ENCODE data around the gene KIF19. TPM values are rescaled to one million over a fixed set of nuclear protein-coding genes. Genes with fewer than 3 reads are reported as not detected.

KIF19 gene
- total and polyA plus RNA-seq, 4 donors, result 0.42 to 2.1 (median 0.83) TPM

DNA sequence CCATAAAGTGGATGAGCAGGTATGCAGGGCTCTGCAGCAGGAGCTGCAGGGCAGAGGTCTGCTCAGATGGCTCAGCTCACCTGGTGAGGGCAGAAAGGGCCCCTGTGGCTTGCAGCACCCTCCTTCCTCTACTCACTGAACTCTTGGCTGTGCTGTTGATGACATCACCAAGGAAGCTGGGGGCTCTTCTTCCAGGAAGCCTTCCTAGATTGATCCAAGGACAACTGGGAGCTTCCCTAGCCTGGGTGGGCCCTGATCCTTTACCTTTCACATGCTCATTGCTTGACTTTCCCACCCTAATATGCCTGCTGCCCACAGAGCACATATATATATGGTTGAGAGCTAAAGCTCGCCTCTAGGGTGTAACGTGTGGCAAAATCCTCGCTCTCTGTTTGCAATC lies 2.5 kb downstream of the KIF19 start:
- H3K4me1 ChIP-seq (ENCODE audit: control insufficient read depth in 4 of 4, insufficient read depth in 4 of 4, low read length in 3 of 4), result peaks cover 0 to 15% (median 8%) of the 10 kb centered on the region in 4 donors
- H3K9me3 ChIP-seq (ENCODE audit: control insufficient read depth in 4 of 4, low read length in 3 of 4), result no peaks in the 10 kb centered on the region
- H3K27me3 ChIP-seq (ENCODE audit: control insufficient read depth in 4 of 4, insufficient read depth in 4 of 4, low read length in 3 of 4), result peaks cover 0 to 8% (median 6%) of the 10 kb centered on the region in 4 donors
- H3K36me3 ChIP-seq (ENCODE audit: control insufficient read depth in 4 of 4, insufficient read depth in 3 of 4, low read depth in 1 of 4, low read length in 3 of 4), result no peaks in the 10 kb centered on the region
- no peak overlapping the region for H3K4me3 ChIP-seq (ENCODE audit: low read depth in 1 of 3, low read length in 3 of 3)
- no peak overlapping the region for H3K27ac ChIP-seq (ENCODE audit: low read depth in 1 of 2, low read length in 2 of 2)
- no peak for TF ChIP-seq GABPA (IDR thresholded peaks at IDR 0.05 in 1 of 2, conservative IDR thresholded peaks at IDR 0.05 in 1 of 2)
- no peak for TF ChIP-seq RXRA (IDR thresholded peaks at IDR 0.05)
- TF ChIP-seq FOXA2 (IDR thresholded peaks at IDR 0.05), result no peak
- TF ChIP-seq SP1 (IDR thresholded peaks at IDR 0.05), result no peak
- TF ChIP-seq RAD21 (IDR thresholded peaks at IDR 0.05), result no peak
- TF ChIP-seq, protein P1, sequence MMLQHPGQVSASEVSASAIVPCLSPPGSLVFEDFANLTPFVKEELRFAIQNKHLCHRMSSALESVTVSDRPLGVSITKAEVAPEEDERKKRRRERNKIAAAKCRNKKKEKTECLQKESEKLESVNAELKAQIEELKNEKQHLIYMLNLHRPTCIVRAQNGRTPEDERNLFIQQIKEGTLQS (IDR thresholded peaks at IDR 0.05), result no peak
- no peak for TF ChIP-seq NR2F2 (IDR thresholded peaks at IDR 0.05)
- no peak for TF ChIP-seq CTCF (IDR thresholded peaks at IDR 0.05; ENCODE audit: low read depth, low read length, missing input control)
- TF ChIP-seq EGR1 (IDR thresholded peaks at IDR 0.05; ENCODE audit: low read depth in 2 of 2), result no peak
- no peak for TF ChIP-seq REST (IDR thresholded peaks at IDR 0.05)
- TF ChIP-seq YY1 (IDR thresholded peaks at IDR 0.05), result no peak
- WGBS, result 92% methylated on average over 3 of the region's 3 CpGs
- no peak for DNase-seq (ENCODE audit: low spot score)
- no peak overlapping the region for H3K9ac ChIP-seq (ENCODE audit: low read depth in 1 of 2, low read length in 2 of 2)

- Histone ChIP-seq H3K9ac (ENCODE audit: low read depth in 1 of 2, low read length in 2 of 2) (no peak overlapping the region), H3K27me3 (ENCODE audit: control insufficient read depth in 4 of 4, insufficient read depth in 4 of 4, low read length in 3 of 4) (peaks cover 0 to 8% (median 6%) of the 10 kb centered on the region in 4 donors), H3K4me3 (ENCODE audit: low read depth in 1 of 3, low read length in 3 of 3) (no peak overlapping the region), H3K9me3 (ENCODE audit: control insufficient read depth in 4 of 4, low read length in 3 of 4) (no peaks in the 10 kb centered on the region), H3K27ac (ENCODE audit: low read depth in 1 of 2, low read length in 2 of 2) (no peak overlapping the region), H3K36me3 (ENCODE audit: control insufficient read depth in 4 of 4, insufficient read depth in 3 of 4, low read depth in 1 of 4, low read length in 3 of 4) (no peaks in the 10 kb centered on the region), H3K4me1 (ENCODE audit: control insufficient read depth in 4 of 4, insufficient read depth in 4 of 4, low read length in 3 of 4) (peaks cover 0 to 15% (median 8%) of the 10 kb centered on the region in 4 donors)
- TF ChIP-seq HNF4A (conservative IDR thresholded peaks at IDR 0.05), result no peak
- no peak for TF ChIP-seq SP1 (IDR thresholded peaks at IDR 0.05)
- no peak for TF ChIP-seq FOXA2 (IDR thresholded peaks at IDR 0.05)
- TF ChIP-seq EGR1 (IDR thresholded peaks at IDR 0.05; ENCODE audit: low read depth in 2 of 2), result no peak
- no peak for TF ChIP-seq HNF4G (IDR thresholded peaks at IDR 0.05)
- WGBS, result 68% methylated on average over 3 of the region's 3 CpGs
- DNase-seq (ENCODE audit: low spot score), result no peak
Measured at GRCh38 chr17:74329378-74329777, 3.4 kb downstream of the KIF19 start.

- Histone ChIP-seq H3K9me3 (ENCODE audit: control insufficient read depth in 4 of 4, low read length in 3 of 4) (no peaks in the 10 kb centered on the region), H3K4me3 (ENCODE audit: low read depth in 1 of 3, low read length in 3 of 3) (no peak overlapping the region), H3K9ac (ENCODE audit: low read depth in 1 of 2, low read length in 2 of 2) (no peak overlapping the region), H3K36me3 (ENCODE audit: control insufficient read depth in 4 of 4, insufficient read depth in 3 of 4, low read depth in 1 of 4, low read length in 3 of 4) (no peaks in the 10 kb centered on the region), H3K4me1 (ENCODE audit: control insufficient read depth in 4 of 4, insufficient read depth in 4 of 4, low read length in 3 of 4) (peaks cover 0 to 12% (median 7%) of the 10 kb centered on the region in 4 donors), H3K27me3 (ENCODE audit: control insufficient read depth in 4 of 4, insufficient read depth in 4 of 4, low read length in 3 of 4) (peaks cover 0 to 6% (median 3%) of the 10 kb centered on the region in 4 donors), H3K27ac (ENCODE audit: low read depth in 1 of 2, low read length in 2 of 2) (no peak overlapping the region)
- 45% methylated on average over 8 of the region's 8 CpGs for WGBS
- DNase-seq (ENCODE audit: low spot score), result no peak
- TF ChIP-seq, protein P2, sequence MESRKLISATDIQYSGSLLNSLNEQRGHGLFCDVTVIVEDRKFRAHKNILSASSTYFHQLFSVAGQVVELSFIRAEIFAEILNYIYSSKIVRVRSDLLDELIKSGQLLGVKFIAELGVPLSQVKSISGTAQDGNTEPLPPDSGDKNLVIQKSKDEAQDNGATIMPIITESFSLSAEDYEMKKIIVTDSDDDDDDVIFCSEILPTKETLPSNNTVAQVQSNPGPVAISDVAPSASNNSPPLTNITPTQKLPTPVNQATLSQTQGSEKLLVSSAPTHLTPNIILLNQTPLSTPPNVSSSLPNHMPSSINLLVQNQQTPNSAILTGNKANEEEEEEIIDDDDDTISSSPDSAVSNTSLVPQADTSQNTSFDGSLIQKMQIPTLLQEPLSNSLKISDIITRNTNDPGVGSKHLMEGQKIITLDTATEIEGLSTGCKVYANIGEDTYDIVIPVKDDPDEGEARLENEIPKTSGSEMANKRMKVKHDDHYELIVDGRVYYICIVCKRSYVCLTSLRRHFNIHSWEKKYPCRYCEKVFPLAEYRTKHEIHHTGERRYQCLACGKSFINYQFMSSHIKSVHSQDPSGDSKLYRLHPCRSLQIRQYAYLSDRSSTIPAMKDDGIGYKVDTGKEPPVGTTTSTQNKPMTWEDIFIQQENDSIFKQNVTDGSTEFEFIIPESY (IDR thresholded peaks at IDR 0.05), result no peak
- TF ChIP-seq FOXA1 (IDR thresholded peaks at IDR 0.05) (no peak), SP1 (IDR thresholded peaks at IDR 0.05) (no peak), MAX (IDR thresholded peaks at IDR 0.05) (no peak), FOXA2 (IDR thresholded peaks at IDR 0.05) (no peak), TAF1 (conservative IDR thresholded peaks at IDR 0.05) (no peak), EGR1 (IDR thresholded peaks at IDR 0.05; ENCODE audit: low read depth in 2 of 2) (no peak)
- TF ChIP-seq, protein P1 (IDR thresholded peaks at IDR 0.05), result no peak
Measured at GRCh38 chr17:74330446-74330845, 4.4 kb downstream of the KIF19 start.

Measured in liver (tissue), 9 donors.